ENCODE results near the gene LUZP2. TPM values are rescaled to one million over a fixed set of nuclear protein-coding genes. Genes with fewer than 3 reads are reported as not detected.

The LUZP2 gene
- total and polyA plus RNA-seq, 9 of the 15 experiments (the other 6 are each of a cell fraction or from before 2014, with no cell fraction given), result not detected

GRCh38 chr11:24739637-24740036 lies 242.8 kb downstream of the LUZP2 start:
- FAIRE-seq (no peak), ATAC-seq (no peak), DNase-seq (ENCODE audit: extremely low read depth in 1 of 4, low spot score in 3 of 4) (no peak)
- ChIA-PET POLR2A (no interaction called here), CTCF (ENCODE audit: low intra/inter-chr PET ratio) (no interaction called here)
- Histone ChIP-seq H3K27ac (ENCODE audit: extremely low read depth, low read depth, low read length) (no peak overlapping the region), H3K9me3 (replicated peaks; ENCODE audit: control insufficient read depth, insufficient read depth, low read depth, low read length) (no peaks in the 10 kb centered on the region), H3K4me3 (no peak overlapping the region), H3K9me1 (ENCODE audit: control insufficient read depth, insufficient read depth, low read length) (no peaks in the 10 kb centered on the region), H3K9ac (ENCODE audit: insufficient read depth in 1 of 2, low read depth in 2 of 2, low read length in 2 of 2) (no peak overlapping the region), H3K4me2 (ENCODE audit: insufficient read depth, low read length) (no peak overlapping the region), H3K27me3 (ENCODE audit: control insufficient read depth in 2 of 2, insufficient read depth in 2 of 2, low read length in 2 of 2) (no peaks in the 10 kb centered on the region), H3K4me1 (replicated peaks in 1 of 2; ENCODE audit: control insufficient read depth in 2 of 2, insufficient read depth in 2 of 2, low read length in 2 of 2) (no peaks in the 10 kb centered on the region), H3K79me2 (ENCODE audit: control insufficient read depth, insufficient read depth, low read length) (no peaks in the 10 kb centered on the region), H2AFZ (ENCODE audit: low read depth, low read length) (no peak overlapping the region), H4K20me1 (replicated peaks; ENCODE audit: control insufficient read depth, insufficient read depth, low read length) (no peaks in the 10 kb centered on the region), H3K36me3 (ENCODE audit: control insufficient read depth, insufficient read depth, low read length) (no peaks in the 10 kb centered on the region)
- no peak for TF ChIP-seq NONO (IDR thresholded peaks at IDR 0.05; ENCODE audit: low read depth in 2 of 2, low read length in 1 of 2)
- no peak for TF ChIP-seq RERE (CRISPR knock-in tag; IDR thresholded peaks at IDR 0.05; ENCODE audit: borderline replicate concordance)
- no peak for TF ChIP-seq PKNOX1 (IDR thresholded peaks at IDR 0.05)
- no peak for TF ChIP-seq GABPA (tag; conservative IDR thresholded peaks at IDR 0.05; ENCODE audit: low read depth)
- TF ChIP-seq HMGXB4 (CRISPR knock-in tag; IDR thresholded peaks at IDR 0.05), result no peak
- TF ChIP-seq XRCC5 (IDR thresholded peaks at IDR 0.05; ENCODE audit: low read depth, low read length), result no peak
- TF ChIP-seq MAFF (IDR thresholded peaks at IDR 0.05; ENCODE audit: low read length), result no peak
- no peak for TF ChIP-seq ZNF165 (CRISPR knock-in tag; IDR thresholded peaks at IDR 0.05; ENCODE audit: borderline replicate concordance)
- no peak for TF ChIP-seq ZNF197 (CRISPR knock-in tag; IDR thresholded peaks at IDR 0.05; ENCODE audit: low read depth)
- WGBS (ENCODE audit: insufficient coverage, low coverage, missing lambda C conversion rate), result 1% methylated on average over 4 of the region's 4 CpGs
- BruUV-seq (replicated peaks), result no TSS peak
- in situ Hi-C loops (cut with MboI), result no loop called here
- intact Hi-C loops (cut with micrococcal nuclease), result no loop called here
